C1 segment of cervical spinal cord (tissue), 14 donors: ENCODE results near the gene SMURF1.

Source experiments
- DNase-seq, 14 donors: peaks; one replicate each; lab custom pipeline; 2025; lab: John Stamatoyannopoulos, UW

SMURF1 gene

DNA sequence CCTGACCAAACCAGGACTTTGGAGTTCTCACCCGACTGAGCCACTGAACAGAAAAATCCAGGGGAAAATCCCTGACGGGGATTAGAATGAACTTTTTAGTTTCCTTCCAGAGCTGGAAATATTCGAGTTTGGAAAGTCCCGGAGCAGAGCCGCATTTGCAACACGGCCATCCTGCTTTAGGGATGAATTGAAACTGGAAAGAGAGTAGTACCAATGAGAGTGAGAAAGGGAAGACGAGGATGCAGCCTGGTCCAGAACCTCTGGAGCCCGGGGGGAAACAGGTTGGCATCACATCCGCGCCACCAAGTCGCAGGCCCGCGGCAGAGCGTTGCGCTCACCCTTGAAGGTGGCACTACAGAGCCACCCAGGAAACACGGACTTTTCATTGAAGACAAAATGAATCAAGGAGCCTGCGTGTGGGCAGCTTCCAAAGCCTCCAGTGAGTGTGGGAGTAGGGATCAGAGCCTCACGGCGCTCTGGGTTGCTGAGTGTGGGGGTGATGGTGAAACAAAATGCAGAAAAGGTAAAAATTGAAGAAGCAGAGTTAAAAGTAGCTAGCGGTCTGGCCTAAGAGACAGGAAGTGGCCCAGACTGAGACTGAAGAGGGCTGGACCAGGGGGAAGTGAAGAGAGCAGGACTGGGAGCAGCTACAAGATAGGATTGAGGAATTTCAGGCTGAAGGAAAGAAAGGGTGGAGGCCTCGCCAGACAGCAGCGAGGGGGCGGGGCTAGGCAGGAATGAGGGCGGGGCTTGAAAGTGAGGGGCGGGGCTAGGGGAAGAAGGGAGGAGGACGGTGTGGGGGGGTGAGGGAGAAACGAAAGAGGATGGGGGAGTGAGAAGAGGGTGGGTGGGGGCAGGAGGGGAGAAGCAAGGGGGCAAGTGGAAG, 1.8 kb downstream of the SMURF1 start:
- DNase-seq, result peak in 12 of 14 donors; percentile 42 to 79 (median 64)

DNA sequence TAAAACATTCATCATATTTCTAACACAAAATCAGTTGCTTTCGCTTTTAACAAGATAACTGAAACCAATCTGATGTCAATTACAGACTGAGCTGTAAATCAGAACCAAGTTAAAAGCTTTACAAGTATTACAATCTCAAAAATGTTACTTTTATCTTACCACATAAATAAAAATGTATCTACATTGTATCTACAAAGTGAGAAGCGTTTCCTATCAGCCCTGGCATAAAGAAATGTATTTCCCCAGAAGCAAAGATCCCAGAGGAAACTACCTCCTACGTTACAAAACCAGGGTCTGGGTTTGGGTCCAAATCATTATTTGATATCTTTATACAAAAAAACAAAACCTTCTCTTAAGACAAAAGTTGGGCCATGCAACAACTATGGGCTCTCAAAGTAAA, 2.6 kb downstream of the SMURF1 start:
- no peak for DNase-seq

DNA sequence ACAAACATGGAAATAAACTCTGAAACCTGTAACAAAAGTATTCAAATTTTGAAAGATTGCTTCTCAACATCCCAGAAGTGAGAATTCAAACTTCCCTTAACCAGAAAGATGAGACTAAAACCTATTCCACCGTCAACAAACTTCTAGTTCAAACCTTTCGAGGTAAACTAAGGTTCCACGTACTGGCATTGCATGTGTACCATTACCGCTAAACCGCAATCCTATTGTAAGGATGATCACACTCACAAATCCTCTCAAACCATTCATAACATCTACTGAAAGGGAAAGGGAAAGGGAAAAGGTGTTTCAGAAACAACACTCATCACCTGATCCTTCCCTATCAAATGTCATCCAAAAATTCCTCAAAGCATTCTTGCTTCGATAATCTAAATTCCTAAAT, 3.1 kb downstream of the SMURF1 start:
- no peak for DNase-seq

DNA sequence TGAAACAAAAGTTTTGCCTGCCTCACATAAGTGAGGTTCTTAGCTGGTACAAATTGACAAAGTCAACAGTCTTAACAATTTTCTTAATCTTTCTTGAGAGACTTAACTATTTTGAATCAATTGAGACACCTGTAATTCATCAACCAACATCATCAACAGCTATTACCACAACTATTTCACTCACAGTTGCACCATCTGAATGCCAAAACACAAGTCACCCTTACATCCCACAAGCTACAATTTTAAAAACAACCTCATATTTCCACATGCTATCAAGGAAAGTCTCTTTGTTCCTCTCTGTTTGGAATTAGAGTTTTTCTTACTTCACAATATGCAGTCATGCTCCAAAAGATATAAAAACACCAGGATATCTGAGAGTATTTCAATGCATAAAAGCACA, 4.9 kb downstream of the SMURF1 start:
- no peak for DNase-seq

DNA sequence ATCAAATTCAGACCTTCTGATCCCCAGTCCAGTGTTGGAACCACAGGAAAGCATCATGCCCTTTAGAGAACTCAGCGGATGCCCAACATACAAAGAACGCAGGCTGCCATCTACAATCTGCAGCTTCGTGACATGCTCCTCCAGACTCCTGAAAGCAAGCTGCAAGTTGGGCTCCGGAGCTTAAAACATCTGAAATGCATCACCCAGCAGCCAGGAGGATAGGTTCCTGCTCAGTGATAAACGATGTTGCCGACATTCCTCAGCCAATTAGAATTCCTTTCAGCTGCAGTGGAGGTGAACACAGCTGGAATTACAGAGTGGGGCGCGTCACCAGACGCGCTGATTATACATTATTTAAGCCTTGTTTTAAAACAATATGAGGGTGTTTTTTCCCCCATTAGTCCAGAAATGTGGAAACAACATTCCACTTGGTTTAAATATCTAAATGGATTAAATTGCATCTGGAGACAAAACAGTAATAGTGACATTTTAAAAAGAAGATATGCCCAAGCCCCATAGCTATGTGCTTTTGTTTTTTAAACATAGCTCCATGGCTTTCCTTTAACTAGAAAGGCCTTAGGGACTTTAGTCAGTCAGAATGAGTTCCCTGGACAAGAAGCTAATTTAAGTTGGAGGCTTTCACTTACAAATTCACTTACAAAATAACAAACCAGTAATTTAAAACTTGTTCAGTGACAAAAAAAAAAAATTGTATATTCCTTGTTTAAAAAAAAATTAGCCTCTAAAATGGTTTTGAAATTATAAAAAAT, 6.3 kb downstream of the SMURF1 start:
- DNase-seq, result peak in 3 of 14 donors; percentile 18 to 34 (median 31)

DNA sequence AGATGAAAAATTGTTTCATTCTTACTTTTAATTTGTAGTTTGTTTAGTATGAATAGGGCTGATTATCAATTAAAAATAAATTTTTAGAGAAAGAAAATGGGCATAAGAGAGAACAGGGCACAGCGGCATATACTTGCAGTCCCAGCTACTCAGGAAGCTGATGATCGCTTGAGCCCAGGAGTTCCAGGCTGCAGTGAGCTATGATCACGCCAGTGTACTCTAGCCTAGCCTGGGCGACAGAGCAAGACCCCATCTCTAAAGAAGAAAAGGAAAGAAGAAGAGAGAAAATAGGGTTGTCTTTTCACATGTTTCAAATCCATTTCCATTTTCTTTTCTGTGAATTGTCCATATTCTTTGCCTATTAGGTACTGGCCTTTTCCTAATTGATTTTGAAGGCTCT, 8.0 kb downstream of the SMURF1 start:
- DNase-seq, result no peak

DNA sequence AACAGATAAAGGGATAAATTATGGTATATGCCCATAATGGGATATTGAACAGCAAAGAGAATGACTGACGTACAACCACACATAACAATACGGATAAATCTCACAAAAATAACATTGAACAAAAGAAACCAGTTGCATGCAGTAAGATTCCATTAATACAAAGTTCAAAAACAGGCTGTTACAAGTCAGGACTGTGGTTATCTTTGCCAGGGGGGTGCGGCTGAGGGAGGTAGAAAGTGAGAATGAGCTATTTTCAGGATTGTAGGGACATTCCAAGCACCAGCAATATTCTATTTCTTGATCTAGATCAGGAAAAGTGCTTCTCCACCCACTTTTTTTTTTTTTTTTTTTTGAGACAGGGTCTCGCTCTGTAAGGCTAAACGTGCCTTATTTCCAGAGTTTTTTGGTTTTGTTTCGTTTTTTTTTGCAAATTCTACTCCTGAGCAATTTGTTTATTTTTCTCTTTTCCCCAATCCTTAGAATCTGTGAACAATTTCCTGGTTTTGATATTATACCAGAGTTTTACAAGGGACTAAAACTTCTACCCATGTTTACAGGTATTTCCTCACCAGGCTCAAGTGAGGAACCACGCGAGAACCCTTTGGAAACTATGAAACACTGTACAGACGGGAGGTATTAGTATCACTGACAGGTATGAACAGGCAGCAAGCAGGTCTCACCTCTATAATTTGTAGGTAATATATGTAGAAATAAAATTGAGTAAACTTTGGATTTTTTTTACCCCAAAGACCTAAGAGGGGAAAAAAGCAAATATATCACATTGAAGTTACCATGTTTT, 9.9 kb downstream of the SMURF1 start:
- DNase-seq, result no peak

DNA sequence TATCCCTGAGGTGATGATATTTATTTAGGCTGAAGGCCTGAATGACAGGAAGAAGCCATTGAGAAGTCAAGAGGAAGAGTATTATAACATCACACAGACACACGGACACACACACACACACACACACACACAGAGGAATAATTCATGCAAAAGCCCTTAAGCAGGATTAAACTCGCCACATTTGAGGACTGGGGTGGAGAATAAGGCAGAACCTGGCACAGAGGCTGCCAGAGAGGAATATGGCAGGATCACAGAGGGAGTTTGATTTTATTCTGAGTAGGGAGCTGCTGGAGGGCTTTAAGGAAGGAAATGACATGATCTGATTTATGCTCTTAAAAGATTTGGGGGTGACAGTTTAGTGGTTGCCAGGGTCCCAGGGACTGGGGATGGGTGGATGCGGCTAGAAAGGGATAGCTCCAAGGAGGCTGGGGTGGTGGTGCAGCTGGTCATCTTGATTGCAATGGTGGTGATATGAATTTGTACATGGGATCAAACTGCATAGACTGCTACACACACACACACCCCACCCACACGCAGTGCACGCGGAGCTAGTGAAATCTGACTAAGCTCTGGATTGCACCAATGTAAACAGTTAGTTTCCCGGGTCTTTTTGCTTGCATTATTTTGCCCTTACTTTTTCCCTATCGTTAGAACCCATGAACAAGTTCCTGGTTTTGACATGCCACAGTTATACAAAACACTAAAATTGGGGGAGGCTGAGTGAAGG, 11.2 kb downstream of the SMURF1 start:
- DNase-seq, result no peak

DNA sequence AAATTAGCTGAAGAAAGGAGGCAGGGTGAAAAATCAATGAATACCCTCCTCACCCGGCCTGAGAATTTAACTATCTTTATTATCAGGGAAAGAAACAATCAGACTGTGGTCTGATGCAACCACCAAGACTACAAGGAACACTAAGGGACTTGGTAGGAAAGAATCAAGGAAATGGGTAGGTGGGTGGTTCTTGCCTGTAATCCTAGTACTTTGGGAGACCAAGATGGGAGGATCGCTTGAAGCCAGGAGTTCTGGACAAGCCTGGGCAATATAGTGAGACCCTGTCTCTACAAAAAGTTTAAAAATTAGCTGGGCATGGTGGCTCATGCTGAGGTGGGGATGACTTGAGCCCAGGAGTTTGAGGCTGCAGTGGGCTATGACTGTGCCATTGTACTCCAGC, 12.6 kb downstream of the SMURF1 start:
- DNase-seq, result no peak

DNA sequence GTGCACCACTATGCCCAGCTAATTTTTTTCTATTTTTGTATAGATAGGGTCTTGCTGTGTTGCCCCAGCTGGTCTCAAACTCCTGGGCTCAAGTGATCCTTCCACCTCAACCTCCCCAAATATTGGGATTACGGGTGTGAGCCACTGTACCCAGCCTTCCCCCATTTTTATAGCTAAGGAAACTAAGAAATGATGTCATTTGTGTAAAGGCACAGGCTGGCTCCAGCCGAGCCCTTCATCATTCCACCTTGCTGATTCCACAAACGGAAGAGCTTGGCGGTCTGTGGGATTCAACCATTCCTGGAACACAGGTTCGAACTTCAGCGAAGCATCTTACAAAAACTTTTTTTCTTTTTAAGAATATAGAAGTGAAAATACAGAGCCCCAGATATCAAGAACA, 14.4 kb downstream of the SMURF1 start:
- no peak for DNase-seq

DNA sequence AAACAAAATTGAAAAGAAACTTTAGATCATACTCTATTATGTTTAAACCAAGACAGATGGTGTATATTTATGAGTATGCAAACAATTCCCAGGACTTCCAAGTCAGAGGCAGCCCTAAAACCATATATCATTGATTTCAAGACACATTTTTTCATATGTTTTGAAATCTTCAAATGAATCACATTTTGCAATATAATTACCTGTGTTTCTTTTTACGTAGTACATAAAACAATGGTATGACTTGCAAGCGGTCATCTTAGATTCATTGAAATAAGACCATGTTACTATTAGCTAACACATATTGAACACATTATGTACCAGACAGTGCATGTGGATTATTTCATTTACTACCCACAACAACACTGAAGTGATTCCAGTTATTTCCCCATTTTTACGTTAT, 14.9 kb downstream of the SMURF1 start:
- DNase-seq, result no peak

DNA sequence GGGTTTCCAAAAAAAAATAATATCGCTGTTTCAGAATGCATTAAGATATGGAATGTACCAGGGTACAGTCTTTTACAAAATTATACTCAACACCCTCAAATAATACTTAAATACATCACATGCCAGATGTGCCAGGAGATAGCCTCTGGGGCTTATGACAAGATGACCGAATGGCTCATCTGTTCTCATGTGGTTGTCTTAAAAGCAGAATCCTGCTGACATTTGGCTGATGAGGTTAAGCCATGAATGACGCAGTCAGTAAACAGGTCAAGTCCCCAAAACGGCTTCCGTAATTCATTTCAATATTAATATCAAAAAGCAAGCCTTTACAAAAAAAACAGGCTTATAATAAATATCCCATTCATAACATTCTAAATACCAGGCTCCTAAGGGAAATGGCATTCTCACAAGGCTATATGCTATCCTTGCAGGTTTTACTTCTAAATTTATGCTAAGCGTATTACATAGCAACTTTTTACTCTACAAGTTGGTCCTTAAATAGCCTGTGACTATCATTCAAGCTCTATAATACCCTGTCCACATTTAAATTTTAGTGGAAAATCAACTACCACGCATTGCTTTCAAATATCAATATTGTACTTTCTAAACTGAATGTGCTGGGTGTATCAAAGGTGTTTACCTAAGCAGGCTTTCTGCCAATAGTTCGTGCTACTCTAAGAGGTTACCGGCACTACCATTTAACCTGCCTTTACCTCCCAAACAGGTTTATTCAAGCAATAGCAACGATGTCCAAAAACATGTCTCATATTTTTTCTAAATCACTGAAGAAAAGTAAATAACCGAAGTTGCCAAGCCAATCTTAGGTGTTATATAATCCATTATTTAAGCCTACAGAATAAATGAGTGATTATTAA, 15.6 kb downstream of the SMURF1 start:
- DNase-seq, result no peak

DNA sequence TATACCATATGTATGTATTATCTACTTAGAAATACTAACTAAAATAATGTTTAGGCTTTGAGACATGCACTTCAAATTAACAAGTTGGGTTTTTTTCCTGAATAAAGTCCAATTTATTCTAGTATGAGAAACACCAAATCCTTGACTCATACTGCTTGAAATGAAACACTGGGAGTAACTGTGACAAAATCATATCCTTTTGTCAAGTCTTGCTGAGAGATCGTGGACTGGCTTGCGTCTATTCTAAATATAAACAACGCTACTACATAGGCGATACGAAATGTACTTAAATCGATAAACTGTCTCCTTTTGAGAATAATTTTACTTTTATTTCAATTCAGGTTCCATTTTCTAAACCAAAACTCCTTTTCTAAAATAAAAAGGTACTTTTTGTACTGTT, 16.3 kb downstream of the SMURF1 start:
- no peak for DNase-seq

DNA sequence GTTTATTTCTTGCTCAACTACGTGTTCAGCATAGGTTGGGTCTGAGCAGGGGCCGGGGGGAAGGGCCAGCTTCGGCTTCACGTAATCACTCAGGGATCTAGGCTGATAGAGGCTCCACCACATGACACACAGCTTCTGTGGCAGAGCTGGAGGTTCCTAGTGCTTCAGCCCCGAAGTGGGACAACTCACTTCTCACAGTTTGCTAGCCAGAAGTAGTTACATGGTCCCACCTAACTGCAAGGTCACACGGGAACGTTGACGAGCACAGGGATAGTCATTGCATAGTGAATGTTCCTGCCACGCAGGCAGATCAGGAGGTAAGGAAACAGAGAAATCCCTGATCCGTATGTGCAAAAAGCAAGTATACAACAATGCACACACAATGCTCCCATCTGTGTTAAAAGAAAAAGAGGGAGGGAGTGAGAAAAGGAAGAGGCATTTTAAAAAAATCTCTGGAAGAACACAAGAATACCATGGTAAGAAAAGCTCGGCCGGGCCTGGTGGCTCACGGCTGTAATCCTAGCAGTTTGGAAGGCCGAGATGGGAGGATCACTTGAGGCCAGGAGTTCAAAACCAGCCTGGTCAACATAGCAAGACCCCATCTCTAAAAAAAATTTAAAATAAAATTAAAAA, 16.9 kb downstream of the SMURF1 start:
- DNase-seq, result no peak

DNA sequence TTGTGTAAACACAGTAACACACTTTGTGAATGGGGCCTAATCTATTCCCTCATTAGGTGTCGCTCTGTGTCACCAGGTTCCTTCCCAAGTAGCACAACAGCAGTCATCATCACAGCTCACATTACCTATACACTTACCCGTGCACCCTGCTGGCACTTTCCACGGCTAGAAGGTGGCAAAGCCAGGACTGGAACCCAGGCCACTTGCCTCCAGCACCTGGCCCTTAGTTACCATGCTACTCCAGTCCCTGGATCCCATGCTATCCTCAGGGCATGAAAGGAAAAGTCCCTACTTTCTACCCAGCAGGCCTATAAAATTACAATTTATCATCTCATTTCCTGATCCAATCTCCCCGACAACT, 18.4 kb downstream of the SMURF1 start:
- DNase-seq, result no peak

DNA sequence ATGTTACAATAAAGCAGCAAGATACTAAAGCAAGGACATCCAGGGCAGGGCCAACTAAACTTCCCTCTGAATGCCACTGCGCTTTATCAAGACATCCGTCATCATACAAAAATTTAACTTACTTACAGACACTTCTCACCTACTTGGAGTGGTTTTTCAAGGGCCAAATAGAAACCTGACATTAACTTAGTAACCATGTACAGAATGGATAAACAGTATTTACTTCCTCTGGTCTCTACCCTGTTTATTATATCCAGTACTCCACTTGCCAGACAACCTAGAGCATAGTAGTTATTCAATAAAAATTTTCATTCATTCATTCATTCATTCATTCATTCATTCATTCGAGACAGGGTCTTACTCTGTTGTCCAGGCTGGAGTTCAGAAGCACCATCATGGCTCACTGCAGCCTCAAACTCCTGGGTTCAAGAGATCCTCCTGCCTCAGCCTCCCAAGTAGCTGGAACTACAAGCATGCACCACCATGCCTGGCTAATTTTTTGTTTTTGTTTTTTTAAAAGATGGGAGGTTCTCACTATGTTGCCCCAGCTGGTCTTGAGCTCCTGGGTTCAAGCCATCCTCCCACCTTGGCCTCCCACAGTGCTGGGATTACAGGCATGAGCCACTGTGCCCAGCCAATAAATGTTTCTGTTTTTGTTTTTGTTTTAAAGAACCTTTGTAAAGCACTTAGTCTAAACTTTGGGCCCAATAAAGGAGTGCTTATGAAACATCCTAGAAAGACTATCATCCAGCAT, 19.0 kb downstream of the SMURF1 start:
- DNase-seq, result no peak

DNA sequence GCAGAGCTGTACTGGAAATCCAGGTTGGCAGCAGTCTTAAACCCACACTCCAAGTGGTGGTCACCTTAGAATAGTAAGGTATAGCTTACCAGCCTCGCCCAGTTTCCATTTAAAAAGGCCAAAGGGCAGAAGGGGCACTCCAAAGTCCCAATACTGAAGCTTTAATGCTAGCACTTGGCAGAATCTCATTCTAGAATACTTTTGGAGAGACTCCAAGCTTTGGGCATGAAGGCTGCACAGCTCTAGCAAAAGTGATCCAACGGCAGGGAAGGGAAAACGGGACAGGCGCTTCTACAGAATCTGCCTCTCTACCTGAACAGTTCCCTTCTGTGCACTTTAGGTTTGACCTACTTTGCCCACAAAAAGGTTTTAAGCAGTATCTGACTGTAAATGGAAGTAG, 19.7 kb downstream of the SMURF1 start:
- peak in 1 of 14 donors; percentile 32 for DNase-seq

DNA sequence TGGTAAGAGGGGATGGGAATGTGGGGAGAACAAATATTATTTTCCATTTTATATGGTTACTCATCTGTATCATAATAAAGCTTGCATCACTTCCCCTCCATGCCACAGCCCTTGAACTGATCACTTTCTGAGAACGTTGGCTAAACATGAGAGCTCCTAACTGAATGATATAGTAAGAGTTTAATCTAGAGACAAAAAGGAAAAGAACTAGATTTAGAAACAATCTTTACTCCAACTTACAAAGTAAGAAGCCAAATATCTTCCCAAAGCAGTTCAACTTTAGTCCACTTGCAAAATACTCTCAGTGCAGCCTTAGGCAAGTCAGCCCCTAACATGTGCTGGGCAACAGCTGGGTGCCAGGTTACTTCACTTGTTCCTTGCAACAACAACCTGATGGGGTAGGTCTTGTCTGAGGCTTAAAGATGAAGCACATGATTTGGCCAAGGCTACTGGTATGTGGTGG, 20.3 kb downstream of the SMURF1 start:
- no peak for DNase-seq

DNA sequence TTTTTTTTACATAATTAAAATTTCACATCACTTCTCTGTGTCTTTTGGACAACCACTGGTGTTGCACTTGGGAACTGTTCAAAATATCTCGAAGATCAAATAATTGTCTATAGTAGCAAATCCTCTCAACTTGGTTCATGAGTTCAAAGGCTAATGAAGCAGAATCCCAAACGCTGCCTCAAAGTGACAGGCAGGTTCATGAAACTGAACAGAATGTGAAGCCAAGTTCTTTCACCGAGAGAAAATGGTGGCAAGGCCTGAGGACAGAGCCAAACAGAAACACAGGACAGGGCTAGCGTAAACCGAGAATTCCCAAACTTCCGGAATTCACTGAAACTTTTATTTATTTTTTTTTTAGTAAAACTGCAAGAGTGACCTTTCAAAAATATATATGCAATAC, 21.1 kb downstream of the SMURF1 start:
- no peak for DNase-seq
